HG02623 (cell line): ENCODE results near the gene ST14.

ENCODE experiments used
- ATAC-seq: cut with Tn5 transposase; IDR thresholded peaks from one replicate; pipeline ENCODE4 v1.9.1; 2021; ENCODE audit warnings: moderate library complexity; ENCODE audit not compliant: unreplicated experiment

ST14 gene

GRCh38 chr11:130133716-130134115 is 25.9 kb upstream of the ST14 start:
- ATAC-seq, result no peak

GRCh38 chr11:130136107-130136506 is 23.5 kb upstream of the ST14 start:
- ATAC-seq, result no peak

- ATAC-seq, result no peak
Observed at GRCh38 chr11:130137999-130138398, 21.6 kb upstream of the ST14 start.

- ATAC-seq, result no peak
Observed at GRCh38 chr11:130139401-130139800, 20.2 kb upstream of the ST14 start.

- no peak for ATAC-seq
Observed at GRCh38 chr11:130141561-130142341, 17.8 kb upstream of the ST14 start.

GRCh38 chr11:130144141-130144540 is 15.4 kb upstream of the ST14 start:
- ATAC-seq, result no peak

GRCh38 chr11:130144861-130145281 is 14.7 kb upstream of the ST14 start:
- no peak for ATAC-seq

- no peak for ATAC-seq
Observed at GRCh38 chr11:130145311-130145812, 14.2 kb upstream of the ST14 start.

- ATAC-seq, result no peak
Observed at GRCh38 chr11:130145975-130146776, 13.4 kb upstream of the ST14 start.

- no peak for ATAC-seq
Observed at GRCh38 chr11:130146796-130147195, 12.8 kb upstream of the ST14 start.

- no peak for ATAC-seq
Observed at GRCh38 chr11:130148796-130149326, 10.7 kb upstream of the ST14 start.

GRCh38 chr11:130150790-130151189 is 8.8 kb upstream of the ST14 start:
- no peak for ATAC-seq

- no peak for ATAC-seq
Observed at GRCh38 chr11:130151196-130151595, 8.4 kb upstream of the ST14 start.

- no peak for ATAC-seq
Observed at GRCh38 chr11:130156108-130157022, 3.2 kb upstream of the ST14 start.

- ATAC-seq, result no peak
Observed at GRCh38 chr11:130157101-130157500, 2.5 kb upstream of the ST14 start.

GRCh38 chr11:130157840-130158239 is 1.7 kb upstream of the ST14 start:
- ATAC-seq, result no peak

- ATAC-seq, result no peak
Observed at GRCh38 chr11:130159139-130159538, 443 bp upstream of the ST14 start.

GRCh38 chr11:130160498-130161155 is 1.0 kb downstream of the ST14 start:
- ATAC-seq, result no peak

- ATAC-seq, result no peak
Observed at GRCh38 chr11:130161441-130162145, 2.0 kb downstream of the ST14 start.

GRCh38 chr11:130162733-130163132 is 3.2 kb downstream of the ST14 start:
- ATAC-seq, result no peak
